HG02678 (cell line): ENCODE measurements around the gene CDCA7.
A peak's percentile ranks its signal among the peaks of the same experiment; 100 is the strongest.
"Not testable (repeated sequence)": the region's sequence is repeated elsewhere in the genome, so short reads cannot be mapped to it uniquely, and the experiment has no call there.

Source experiments
- ATAC-seq: cut with Tn5 transposase; IDR thresholded peaks from one replicate; pipeline ENCODE4 v1.9.1; 2021; ENCODE audit warnings: mild to moderate bottlenecking, moderate library complexity; ENCODE audit not compliant: unreplicated experiment

The CDCA7 gene

DNA sequence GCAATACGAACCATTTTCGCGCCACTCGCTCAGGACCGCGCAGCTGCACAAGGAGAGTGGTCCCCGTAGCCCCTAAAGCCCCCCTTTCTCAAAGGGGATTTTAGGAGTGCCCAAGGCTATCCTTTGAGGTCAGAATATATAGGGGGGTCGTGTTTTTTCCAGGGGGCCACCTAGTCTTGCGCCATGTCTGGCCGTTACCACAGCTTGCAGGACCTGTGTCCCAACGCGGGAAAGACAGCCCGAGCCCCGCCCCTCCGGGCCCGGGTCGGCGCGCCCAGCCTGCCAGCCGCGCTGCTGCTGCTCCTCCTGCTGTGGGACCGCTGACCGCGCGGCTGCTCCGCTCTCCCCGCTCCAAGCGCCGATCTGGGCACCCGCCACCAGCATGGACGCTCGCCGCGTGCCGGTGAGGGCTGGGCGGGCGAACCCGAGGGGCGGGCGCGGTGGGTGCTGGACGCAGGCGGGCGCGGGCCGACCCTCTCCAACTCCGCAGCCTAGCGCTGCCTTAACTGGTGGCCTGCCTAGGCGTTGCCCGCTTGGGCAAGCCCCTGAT lies at the start of gene CDCA7:
TSS of gene CDCA7 (plus strand) at position 291 of the 550 bp plus-strand sequence. CDS start at position 383, 92 bp downstream.
- ATAC-seq: peak; percentile 62

DNA sequence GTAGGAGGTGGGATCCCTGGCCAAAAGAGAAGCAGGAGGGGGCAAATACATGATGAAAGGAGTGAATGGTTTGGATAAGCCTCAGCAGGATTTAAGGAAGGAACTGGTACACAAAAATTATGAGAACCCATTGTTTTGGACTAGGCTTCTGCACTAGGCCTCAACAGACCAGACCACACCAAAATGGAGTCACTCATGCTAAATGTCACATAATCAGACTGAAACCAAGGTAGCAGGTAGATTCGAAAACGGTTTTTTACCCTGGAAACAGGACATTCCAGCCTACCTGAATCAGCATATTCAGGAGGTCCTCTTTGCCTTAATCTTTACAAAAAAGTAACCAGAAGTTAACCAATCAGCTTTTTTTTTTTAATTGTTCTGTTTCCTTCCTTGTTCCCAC lies 49.4 kb upstream of the CDCA7 start:
- no peak for ATAC-seq

DNA sequence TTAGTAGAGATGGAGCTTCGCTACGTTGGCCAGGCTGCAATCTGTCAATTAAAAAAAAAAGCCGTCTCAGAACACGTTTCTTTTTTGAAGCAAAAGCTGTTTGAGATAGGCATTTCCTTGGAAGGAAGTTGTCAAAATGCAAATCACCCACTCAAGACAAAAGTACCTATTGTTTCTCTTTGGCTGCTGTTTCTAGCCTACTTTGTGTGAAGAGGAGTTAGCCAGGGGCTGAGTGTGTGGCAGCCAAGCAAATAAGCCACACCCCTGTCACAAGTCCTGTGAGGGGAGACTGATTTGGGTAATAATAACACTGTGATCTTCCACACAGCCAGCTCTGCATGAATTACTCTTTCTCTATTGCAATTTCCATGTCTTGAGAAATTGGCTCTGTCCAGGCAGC lies 47.4 kb upstream of the CDCA7 start:
- peak; percentile 57 for ATAC-seq

DNA sequence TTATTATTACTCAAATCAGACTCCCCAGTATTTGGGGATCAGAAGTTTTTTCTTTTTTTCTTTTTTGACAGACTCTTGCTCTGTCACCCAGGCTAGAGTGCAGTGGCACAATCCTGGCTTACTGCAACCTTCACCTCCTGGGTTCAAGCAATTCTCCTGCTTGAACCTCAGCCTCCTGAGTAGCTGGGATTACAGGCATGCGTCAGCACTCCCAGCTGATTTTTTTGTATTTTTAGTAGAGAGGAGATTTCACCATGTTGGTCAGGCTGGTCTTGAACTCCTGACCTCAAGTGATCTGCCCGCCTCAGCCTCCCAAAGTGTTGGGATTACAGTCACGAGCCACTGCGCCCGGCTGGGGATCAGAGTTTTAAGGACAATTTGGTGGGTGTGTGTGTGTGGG lies 45.3 kb upstream of the CDCA7 start:
- ATAC-seq: not testable (repeated sequence)

DNA sequence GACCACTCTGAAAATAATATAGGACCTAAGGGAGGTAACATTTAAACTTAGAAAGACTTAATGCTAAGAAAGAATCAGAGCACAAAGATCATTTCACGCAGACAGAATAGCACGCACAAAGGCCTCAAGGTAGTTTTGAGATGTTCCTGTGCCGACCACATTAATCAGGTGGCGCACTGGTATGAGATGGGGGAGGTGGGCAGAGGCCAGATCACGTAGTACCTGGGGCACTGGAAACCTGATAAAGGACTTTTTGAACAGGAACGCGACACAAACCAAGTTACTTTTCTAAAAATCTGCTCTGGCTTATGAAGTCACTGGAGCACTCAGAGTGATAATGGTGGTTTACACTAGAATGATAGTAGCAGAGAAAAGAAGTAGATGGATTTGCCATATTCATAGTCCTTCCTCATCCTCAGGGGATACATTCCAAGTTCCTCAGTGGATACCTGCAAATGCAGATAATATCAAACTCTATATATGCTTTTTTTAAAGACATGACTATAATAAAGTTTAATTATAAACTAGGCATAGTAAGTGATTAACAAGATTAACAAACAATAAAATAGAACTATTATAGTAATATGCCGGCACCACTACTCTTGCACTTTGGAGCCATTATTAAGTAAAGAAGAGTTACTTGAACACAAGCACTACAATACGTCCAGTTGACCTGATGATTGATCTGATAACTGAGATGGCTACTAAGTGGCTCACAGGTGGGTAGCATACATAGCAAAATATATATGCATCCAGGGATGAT lies 42.6 kb upstream of the CDCA7 start:
- ATAC-seq: no peak

DNA sequence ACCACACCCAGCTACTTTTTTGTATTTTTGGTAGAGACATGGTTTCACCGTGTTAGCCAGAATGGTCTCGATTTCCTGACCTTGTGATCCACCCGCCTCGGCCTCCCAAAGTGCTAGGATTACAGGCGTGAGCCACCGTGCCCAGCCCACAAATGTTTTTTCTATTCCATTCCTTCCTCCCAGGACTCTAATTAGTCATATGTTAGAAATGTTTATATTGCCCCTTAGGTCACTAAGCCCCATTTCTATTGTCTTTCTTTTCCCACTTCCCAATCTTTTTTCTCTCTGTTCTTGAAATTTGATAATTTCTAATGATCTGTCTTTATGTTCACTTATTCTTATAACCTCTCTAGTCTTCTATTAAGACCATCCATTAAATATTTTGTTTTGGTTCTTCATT lies 31.3 kb upstream of the CDCA7 start:
- no peak for ATAC-seq

DNA sequence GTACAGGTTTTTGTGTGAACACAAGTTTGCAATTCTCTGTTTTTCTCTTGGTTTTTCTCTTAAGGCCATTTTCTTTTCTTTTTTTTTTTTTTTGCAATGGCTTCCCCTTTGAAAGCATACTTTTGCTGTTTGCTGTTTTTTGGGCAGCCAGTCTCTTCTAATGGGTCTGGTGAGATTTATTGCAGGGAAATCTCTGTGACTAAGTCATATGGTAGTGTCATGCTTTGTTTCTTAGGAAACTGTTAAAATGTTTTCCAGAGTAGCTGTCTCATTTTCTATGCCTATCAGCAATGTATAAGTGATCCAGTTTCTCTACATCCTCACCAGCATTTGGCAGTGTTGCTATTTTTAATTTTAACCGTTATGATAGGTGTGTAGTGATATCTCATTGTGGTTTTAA lies 27.9 kb upstream of the CDCA7 start:
- no peak for ATAC-seq

DNA sequence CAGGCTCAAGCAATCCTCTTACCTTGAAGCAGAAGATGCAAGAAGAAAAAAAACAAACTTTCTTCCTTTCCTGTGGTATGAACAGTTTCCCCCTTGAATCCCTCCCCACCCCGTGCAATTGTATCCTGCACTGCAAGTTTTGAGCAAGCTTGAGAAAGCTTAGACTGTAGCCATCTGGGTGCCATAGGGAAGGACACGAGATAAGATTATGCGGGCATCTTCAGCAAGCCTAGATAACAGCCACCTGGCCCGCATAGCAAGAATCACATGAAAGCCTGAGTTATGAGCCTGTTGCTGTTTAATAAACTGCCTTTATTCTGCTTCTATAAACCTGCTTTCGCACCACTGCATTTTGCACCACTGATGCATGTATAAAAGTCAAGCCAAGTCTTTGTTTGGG lies 27.3 kb upstream of the CDCA7 start:
- no peak for ATAC-seq

DNA sequence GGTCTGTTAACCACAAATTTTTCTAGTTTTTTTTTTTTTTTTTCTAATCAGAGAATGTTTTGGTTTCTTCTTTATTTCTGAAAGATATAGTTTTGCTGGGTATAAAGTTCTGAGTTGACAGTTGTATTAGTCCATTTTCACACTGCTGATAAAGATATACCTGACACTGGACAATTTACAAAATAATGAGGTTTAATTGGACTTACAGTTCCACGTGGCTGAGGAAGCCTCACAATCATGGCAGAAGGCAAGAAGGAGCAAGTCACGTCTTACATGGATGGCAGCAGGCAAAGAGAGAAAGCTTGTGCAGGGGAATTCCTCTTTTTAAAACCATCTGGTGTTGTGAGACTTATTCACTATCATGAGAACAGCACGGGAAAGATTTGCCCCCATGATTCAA lies 21.7 kb upstream of the CDCA7 start:
- not testable (repeated sequence) for ATAC-seq

DNA sequence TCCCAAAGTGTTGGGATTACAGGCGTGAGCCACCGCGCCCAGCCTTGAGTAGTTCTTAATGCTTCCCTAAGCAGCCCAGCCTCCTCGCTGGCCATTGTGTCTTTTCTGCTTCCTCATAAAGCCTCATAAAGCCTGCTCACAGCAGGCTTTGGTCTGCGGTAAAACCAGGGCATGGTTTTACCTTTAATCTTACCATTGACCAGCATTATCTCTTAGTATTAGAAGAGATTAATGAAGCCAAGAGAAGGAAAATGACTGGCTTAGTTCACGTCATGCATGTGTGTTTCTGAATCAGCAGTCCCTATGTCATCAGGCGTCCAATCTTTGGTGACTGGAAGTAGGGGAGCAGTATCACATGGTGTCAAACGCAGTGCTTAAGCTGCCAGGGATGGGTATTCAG lies 14.9 kb upstream of the CDCA7 start:
- no peak for ATAC-seq

DNA sequence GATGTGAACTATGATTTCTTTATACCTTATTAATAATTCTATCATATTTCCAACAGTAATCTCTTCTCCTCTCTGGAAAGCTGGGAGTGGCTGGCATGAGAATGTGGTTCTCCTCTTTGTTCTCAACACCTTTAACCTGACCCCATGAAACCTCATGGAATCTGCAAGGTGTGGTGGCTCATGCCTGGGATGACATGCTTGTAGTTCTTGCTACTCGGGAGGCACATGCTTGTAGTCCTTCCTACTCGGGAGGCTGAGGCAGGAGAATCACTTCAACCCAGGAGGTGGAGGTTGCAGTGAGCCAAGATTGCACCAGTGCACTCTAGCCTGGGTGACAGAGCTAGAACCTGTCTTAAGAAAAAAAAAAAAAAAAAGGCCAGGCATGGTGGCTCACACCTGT lies 10.8 kb upstream of the CDCA7 start:
- no peak for ATAC-seq

DNA sequence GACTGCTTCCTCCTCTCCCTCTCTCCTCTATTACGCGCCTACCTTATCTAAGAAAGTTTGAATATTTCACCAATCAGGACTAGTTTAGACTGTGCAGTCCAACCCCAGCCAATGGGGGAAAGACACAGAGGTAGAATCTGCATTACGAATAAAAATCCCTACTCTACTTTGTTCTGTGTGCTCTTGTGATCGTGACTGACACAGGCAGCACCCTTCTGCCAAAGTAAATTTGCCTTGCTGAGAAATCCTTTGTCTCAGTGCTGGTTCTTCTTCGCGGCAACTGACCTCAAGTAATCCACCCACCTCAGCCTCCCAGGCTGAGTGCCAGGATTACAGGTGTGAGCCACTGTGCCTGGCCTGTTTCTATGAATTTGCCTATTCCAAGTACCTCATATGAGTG lies 8.6 kb upstream of the CDCA7 start:
- ATAC-seq: no peak

DNA sequence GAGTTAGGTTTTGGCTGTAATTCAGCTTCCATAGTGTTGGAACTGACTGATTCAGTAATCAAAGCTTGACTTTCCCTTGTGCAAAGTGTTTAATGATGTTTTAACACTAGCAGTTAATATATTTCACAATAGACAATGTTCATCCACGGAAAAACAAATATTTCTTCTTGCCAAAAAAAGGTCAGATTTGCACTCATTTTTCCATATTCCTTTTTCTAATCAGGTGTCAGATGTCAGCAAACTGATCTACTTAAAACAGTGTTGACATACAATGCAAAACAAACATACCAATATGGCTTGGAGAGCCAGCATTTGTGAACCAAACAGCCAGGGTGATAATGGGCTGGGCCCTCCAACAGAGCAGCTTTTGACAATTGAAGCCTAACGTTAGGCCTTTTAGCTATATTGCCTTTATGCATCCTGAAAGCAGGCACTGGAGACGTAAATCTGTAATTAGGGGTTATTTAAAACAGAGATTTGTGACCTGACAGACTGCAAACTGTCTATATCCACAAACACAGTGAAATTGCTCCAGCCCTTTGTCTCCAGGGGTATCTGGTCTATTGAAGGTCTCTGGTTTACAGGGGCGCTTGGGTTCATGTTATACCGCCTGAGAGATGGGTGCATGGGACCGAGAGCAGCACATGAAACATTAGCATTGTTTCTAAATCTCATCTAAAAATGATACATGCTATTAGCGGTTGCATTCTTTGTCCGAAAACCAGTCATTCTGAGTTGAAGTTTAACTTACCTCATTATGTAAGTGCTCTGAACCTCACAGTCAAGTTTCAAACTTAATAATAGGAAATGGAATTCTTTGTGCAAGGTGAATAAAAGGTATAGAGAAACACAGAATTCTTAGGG lies 7.1 kb upstream of the CDCA7 start:
- ATAC-seq: no peak

DNA sequence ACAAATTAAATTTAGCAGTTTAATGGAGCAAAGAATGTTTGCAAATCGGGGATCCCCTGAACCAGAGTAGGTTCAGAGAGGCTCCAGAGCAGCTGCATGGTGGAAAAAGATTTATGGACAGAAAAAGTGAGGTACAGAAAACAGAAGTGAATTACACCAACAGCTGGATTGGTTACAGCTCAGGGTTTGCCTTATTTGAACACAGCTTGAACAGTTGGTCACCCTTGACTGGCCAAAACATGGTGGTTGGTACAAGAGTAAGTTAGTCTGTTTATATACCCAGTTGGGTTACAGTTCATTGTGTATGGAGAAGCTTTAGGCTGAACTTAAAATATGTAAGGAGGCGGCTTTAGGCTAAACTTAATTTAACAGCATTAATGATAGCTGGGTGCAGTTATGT lies 5.4 kb upstream of the CDCA7 start:
- no peak for ATAC-seq

DNA sequence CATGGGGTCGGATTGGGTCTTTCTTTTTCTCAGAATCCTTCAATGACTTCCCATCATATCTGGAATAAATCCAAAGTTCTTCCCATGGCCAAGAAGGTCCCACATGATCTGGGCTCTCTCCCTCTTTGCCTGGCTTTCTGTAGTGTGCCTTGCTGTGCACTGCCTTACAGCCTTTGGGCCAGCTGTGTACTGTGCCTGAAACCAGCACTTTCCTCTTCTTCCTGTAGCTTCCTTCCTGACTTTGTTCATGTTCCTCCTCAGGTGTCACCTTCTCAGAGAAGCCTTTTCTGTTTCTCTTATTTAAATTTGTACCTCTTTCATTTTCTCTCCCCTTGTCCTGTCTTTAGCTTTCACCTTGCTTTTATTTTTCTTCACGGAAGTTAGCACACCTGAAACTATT lies 4.3 kb upstream of the CDCA7 start:
- ATAC-seq: peak; percentile 24

DNA sequence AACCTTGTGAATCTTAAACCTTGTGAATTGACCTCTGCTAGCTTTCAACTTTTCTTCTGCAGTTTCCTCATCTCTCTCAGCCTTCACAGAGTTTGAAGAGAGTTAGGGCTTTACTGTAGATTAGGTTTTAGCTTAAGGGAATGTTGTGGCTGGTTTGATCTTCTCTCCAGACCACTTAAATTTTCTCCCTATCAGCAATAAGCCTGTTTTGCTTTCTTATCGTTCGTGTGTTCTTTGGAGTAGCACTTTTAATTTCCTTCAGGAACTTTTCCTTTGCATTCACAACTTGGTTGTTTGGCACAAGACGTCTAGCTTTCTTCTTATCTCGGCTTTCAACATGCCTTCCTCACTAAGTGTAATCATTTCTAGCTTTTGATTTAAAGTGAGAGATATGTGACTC lies 2.8 kb upstream of the CDCA7 start:
- ATAC-seq: no peak

DNA sequence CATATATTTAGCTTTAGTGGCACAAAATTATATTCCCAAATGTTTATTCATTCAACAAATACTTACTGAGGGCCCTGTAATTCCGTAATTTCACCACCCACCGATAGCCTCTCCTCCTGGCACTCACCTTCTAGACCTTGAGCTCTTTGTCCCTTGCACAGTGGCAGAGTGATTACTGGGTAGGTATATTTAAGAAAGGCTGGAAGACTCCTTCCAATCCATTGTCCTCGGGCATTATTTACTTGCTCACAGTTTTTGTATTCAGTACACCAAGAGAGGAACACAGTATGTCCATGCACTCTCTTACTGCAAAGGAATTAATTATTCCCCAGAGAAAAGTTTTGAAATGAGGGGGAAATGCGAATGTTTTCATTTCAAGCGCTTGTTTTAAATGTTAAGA lies 1.1 kb upstream of the CDCA7 start:
- ATAC-seq: no peak

DNA sequence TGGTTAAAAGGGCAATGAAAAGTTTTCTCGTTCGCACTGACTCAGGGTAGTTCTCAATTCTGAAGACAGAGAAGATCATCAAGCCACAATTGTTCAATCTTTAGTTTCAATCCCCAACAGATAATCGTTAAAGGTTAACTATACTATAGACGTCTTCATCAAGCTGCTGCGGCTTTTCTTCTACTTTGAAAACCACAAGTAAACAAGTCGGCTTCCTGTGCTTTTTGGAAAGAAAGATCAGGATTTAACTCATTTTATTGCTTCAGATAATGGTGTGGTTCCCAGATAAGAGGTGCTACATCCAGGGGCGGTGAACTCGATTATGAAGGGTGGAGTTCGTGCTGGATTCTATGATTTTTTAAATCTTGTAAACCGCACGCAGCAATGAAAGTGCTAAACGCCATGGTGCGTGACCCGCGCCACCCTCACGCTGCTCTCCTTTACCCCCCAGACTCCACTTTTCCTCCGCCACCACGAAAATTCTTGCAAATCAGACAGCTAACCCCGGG lies 545 bp upstream of the CDCA7 start:
- ATAC-seq: peak; percentile 31

DNA sequence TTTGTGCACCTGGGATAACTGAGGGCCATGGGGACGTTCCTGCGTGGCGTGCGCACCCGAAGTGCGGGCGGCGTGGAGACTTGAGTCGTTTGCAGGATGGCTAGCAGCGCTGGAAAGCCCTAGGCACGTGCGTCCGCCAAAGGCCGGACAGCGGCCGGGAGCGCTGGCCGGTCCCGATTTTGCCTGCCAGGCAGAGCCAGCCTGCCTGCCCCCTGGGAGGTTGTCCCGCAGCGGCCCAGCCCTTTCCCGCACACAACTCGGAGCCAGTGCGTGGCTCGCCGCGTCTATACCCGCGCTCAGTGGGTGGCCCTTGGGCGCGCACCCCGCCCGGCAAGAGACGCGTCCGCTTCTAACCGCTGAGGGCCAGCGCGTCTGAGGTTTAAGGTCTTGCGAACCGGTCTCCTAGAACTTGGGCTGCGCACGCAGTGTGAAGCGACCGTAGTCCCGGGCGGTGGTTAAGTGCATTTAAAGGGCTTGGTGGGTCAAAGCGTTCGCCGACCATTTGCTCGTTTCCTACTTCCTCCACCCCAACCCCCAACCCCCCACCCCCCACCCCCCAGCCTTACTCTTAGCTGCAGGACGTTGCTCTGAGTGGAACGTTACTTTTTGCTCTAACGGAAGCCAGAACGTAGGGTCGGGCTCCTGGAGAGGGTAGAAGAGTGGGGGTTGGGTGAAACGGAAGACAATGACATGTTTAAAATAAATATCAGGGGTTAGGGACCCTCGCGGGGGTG lies 627 bp downstream of the CDCA7 start:
- ATAC-seq: peak; percentile 39

DNA sequence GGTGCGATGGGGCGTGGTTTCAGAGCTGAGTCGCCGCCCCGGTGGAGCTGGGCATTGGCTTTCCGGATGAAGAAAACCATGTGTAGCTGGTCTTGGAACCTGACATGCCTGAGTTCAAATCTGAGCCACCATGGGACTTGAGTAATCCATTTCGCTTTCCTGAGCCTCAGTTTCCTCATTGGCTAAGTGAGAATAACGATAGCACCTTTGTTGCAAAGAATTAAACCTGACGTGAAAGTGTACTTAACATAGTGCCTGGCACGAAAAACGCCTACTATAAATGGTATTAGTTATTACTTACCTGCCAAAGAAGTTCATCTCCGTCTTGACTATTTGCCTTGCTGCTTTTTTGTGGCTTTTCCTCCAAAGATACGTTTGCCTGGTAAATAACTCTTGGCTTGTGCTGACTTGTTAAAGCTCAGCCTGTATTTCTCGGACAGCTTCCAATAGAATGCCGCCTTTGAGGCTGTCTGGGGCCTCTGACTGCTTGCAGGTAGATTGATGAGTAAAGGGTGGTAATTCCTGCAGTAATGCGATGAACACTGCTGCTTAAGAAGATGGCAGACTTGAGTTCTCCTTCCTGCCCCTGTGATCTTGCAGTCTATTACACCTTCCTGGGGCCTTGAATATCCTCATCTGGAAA lies 1.3 kb downstream of the CDCA7 start:
- peak; percentile 7 for ATAC-seq

DNA sequence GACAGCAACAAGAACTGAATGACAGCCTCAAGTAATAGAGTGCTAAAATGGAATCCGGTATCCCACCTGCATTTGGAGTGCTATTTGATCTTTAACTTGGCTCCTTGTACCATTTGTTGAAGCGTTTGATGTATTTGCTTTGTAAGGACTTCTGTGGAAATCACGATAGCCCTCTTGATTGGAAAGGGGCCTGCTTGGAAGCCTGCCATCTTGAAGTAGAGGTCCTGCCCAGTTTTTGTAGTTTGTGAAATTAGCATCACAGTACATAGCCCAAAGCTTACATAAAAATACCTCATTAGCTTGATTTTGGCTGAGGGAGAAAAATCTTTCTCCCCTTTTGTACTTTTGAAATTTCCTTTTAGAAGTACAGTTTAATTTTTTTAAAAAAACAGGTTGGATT lies 2.7 kb downstream of the CDCA7 start:
- ATAC-seq: no peak
